ENCODE measurements around the gene CCNY. TPM values are rescaled to one million over a fixed set of nuclear protein-coding genes. Genes with fewer than 3 reads are reported as not detected.

CCNY gene
- total RNA-seq, 2 experiments from 2014 or later, result 64.9 to 66.9 TPM

DNA sequence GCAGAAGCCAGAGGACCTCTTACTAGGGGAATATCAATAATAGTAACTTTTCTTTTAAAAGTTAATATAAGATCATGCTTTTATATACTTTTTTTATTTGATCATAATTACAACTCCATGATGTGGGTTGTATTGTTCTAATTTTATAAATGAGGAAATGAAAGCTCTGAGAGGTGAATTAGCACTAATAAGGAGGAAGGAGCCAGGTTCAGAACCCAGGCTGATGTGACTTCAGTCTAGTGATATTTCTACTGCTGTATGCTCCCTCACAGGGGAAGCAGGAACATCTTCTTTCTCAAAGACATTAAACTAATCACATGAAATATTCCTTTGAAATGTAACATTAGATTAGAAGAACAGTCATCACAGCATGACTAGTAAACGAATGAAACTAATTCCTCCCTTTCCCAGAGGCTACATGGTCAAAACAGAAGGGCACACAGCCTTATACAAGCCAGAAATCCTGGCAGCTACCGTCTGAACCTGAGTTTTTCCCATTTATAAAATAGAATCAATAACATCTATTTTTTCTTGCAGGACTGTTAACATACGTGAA is 187.4 kb downstream of the CCNY start:
- POLR2A ChIA-PET, result interaction anchor here (1.0 kb wide), 1 partner anchor 12 kb away, joined by 3 read pairs; no protein-coding TSS in a partner anchor
- H3K27me3 Mint-ChIP-seq, result no peaks in the 10 kb centered on the region
- H3K9me3 Mint-ChIP-seq, result no peaks in the 10 kb centered on the region
- H3K27ac ChIP-seq (ENCODE audit: low read depth in 1 of 2, low read length in 2 of 2), result no peak overlapping the region
- H3K4me1 Mint-ChIP-seq (ENCODE audit: low read depth), result no peaks in the 10 kb centered on the region
- ATAC-seq (ENCODE audit: poor library complexity), result no peak
- intact Hi-C loops (cut with DNase I, micrococcal nuclease), result no loop called here
- no peaks in the 10 kb centered on the region for H3K27me3 ChIP-seq (ENCODE audit: control insufficient read depth in 1 of 2, insufficient read depth in 2 of 2, low read length in 2 of 2)
- TF ChIP-seq, protein P1, sequence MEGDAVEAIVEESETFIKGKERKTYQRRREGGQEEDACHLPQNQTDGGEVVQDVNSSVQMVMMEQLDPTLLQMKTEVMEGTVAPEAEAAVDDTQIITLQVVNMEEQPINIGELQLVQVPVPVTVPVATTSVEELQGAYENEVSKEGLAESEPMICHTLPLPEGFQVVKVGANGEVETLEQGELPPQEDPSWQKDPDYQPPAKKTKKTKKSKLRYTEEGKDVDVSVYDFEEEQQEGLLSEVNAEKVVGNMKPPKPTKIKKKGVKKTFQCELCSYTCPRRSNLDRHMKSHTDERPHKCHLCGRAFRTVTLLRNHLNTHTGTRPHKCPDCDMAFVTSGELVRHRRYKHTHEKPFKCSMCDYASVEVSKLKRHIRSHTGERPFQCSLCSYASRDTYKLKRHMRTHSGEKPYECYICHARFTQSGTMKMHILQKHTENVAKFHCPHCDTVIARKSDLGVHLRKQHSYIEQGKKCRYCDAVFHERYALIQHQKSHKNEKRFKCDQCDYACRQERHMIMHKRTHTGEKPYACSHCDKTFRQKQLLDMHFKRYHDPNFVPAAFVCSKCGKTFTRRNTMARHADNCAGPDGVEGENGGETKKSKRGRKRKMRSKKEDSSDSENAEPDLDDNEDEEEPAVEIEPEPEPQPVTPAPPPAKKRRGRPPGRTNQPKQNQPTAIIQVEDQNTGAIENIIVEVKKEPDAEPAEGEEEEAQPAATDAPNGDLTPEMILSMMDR (IDR thresholded peaks at IDR 0.05), result no peak
- peaks cover 31% of the 10 kb centered on the region for H3K36me3 Mint-ChIP-seq (ENCODE audit: low read depth)
- no peak overlapping the region for H3K4me3 ChIP-seq (ENCODE audit: low read length)
- peaks cover 2% of the 10 kb centered on the region for H3K4me1 ChIP-seq (ENCODE audit: insufficient read depth, low read length)
- H3K27ac Mint-ChIP-seq, result no peak overlapping the region
- H3K9me3 ChIP-seq (ENCODE audit: control insufficient read depth in 1 of 2, insufficient read depth in 1 of 2, low read length in 2 of 2), result no peaks in the 10 kb centered on the region
- peaks cover 5% of the 10 kb centered on the region for H3K36me3 ChIP-seq (ENCODE audit: insufficient read depth, low read length)
- CTCF ChIA-PET, result interaction anchor here (1.2 kb wide), 1 partner anchor 22 kb away, joined by 3 read pairs; no protein-coding TSS in a partner anchor
- DNase-seq, result no peak
- H3K4me3 Mint-ChIP-seq, result no peak overlapping the region

DNA sequence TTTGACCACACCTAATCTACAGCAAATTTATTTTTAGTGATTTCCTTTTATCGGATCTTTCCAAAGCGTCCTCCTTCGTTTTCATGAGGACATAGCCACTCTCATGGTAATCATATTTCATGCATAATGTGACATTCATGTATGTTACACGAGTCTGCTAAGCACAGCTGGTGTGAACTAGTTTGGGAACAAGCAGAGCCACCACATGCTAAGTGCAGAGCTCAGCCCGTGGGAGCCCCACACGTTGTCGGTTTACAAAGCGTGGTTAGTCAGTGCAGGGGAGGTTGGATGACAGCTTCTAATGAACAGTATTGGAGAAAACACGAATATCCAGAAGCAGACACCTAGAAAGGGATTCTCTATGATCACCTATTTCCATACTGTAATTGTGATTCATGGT is 190.4 kb downstream of the CCNY start:
- H3K36me3 Mint-ChIP-seq (ENCODE audit: low read depth), result peaks cover 61% of the 10 kb centered on the region
- H3K27me3 Mint-ChIP-seq, result no peaks in the 10 kb centered on the region
- Histone ChIP-seq H3K27ac (ENCODE audit: low read depth in 1 of 2, low read length in 2 of 2) (no peak overlapping the region), H3K27me3 (ENCODE audit: control insufficient read depth in 1 of 2, insufficient read depth in 2 of 2, low read length in 2 of 2) (no peaks in the 10 kb centered on the region), H3K4me3 (ENCODE audit: low read length) (no peak overlapping the region), H3K36me3 (ENCODE audit: insufficient read depth, low read length) (peaks cover 26% of the 10 kb centered on the region), H3K9me3 (ENCODE audit: control insufficient read depth in 1 of 2, insufficient read depth in 1 of 2, low read length in 2 of 2) (no peaks in the 10 kb centered on the region), H3K4me1 (ENCODE audit: insufficient read depth, low read length) (peaks cover 2% of the 10 kb centered on the region)
- POLR2A ChIA-PET, result interaction anchor here (0.7 kb wide), 1 partner anchor 1937 kb away, joined by 3 read pairs; no protein-coding TSS in a partner anchor
- no peak overlapping the region for H3K4me3 Mint-ChIP-seq
- CTCF ChIA-PET, result interaction anchor here (1.4 kb wide), 1 partner anchor 377 kb away, joined by 3 read pairs; no protein-coding TSS in a partner anchor
- DNase-seq, result no peak
- H3K9me3 Mint-ChIP-seq, result no peaks in the 10 kb centered on the region
- intact Hi-C loops (cut with DNase I, micrococcal nuclease), result no loop called here
- H3K27ac Mint-ChIP-seq, result no peak overlapping the region
- no peak for ATAC-seq (ENCODE audit: poor library complexity)
- TF ChIP-seq, protein P1 (IDR thresholded peaks at IDR 0.05), result no peak
- H3K4me1 Mint-ChIP-seq (ENCODE audit: low read depth), result peaks cover 5% of the 10 kb centered on the region

DNA sequence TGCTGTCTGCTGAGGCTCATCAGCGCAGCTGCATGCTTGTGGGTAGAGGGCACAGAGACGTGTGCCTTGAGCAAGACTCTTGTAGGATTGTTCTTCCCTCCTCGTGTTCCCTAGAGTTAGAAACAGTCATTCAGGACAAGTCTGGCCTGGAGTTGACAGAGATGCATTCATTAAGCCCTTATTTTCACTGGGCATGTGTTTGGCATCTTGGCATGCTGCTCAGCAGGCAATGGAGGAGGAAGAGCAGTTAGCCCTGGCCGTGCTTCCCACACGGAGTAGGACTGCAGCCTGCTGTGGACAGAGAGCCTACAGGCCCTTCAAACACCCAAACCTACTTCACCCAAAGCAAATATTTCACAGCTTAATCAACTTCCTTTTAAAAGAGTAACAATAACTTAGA is 195.8 kb downstream of the CCNY start:
- H3K27ac Mint-ChIP-seq, result no peak overlapping the region
- Histone ChIP-seq H3K36me3 (ENCODE audit: insufficient read depth, low read length) (peaks cover 62% of the 10 kb centered on the region), H3K27me3 (ENCODE audit: control insufficient read depth in 1 of 2, insufficient read depth in 2 of 2, low read length in 2 of 2) (no peaks in the 10 kb centered on the region), H3K4me3 (ENCODE audit: low read length) (no peak overlapping the region), H3K4me1 (ENCODE audit: insufficient read depth, low read length) (no peaks in the 10 kb centered on the region), H3K9me3 (ENCODE audit: control insufficient read depth in 1 of 2, insufficient read depth in 1 of 2, low read length in 2 of 2) (peaks cover 6 to 17% of the 10 kb centered on the region in 2 experiments), H3K27ac (ENCODE audit: low read depth in 1 of 2, low read length in 2 of 2) (no peak overlapping the region)
- H3K27me3 Mint-ChIP-seq, result no peaks in the 10 kb centered on the region
- peaks cover 93% of the 10 kb centered on the region for H3K36me3 Mint-ChIP-seq (ENCODE audit: low read depth)
- peaks cover 11% of the 10 kb centered on the region for H3K4me1 Mint-ChIP-seq (ENCODE audit: low read depth)
- TF ChIP-seq, protein P1 (IDR thresholded peaks at IDR 0.05), result no peak
- ChIA-PET POLR2A (no interaction called here), CTCF (no interaction called here)
- intact Hi-C loops (cut with DNase I, micrococcal nuclease), result no loop called here
- DNase-seq (no peak), ATAC-seq (ENCODE audit: poor library complexity) (no peak)
- H3K9me3 Mint-ChIP-seq, result peaks cover 8% of the 10 kb centered on the region
- no peak overlapping the region for H3K4me3 Mint-ChIP-seq
